HCT116 (cell line): ENCODE measurements around the gene SUGP2. TPM values are rescaled to one million over a fixed set of nuclear protein-coding genes. Genes with fewer than 3 reads are reported as not detected.

Experiments
- ATAC-seq: fragments of 200-7000 bp; cut with Tn5 transposase; 2 replicates; pipeline ENCODE4 v1.9.1; 2020; ENCODE audit warnings: mild to moderate bottlenecking, moderate library complexity
- BruUV-seq: library from RNA; stranded (reverse); fragments of 400-500 nt; replicated peaks from 2 replicates; lab custom pipeline; 2021; lab: Mats Ljungman, UMichigan
- CTCF ChIA-PET: fragments of 300-600 bp; sonication (Branson Sonifier 250); formaldehyde crosslinking; loops from one replicate; lab custom pipeline; 2021; ENCODE audit warnings: antibody characterized with exemption; lab: Charles Lee
- POLR2A ChIA-PET: fragments of 300-600, 350-600 bp; sonication (Branson Sonifier 250); formaldehyde crosslinking; loops from one replicate; lab custom pipeline; 2021; ENCODE audit warnings: antibody characterized with exemption; lab: Charles Lee
- RAD21 ChIA-PET, 2 experiments: fragments of 300-600 bp; sonication (Branson Sonifier 250); formaldehyde crosslinking; loops; one replicate each; lab custom pipeline; 2023; ENCODE audit warnings: low total read pairs in 2 of 2; ENCODE audit not compliant: uncharacterized antibody in 2 of 2, unreplicated experiment in 2 of 2, low non-redundant PET in 1 of 2; lab: Charles Lee
- DNase-seq: peaks from one replicate; pipeline ENCODE4 v3.0.0-alpha.2; 2010; ENCODE audit warnings: low read depth, low spot score
- H2AFZ ChIP-seq: fragments of 200-600 bp; shearing (Covaris generic), sonication (generic); 2 replicates; pipeline ENCODE4 v1.6.1; 2017; ENCODE audit warnings: low read depth, mixed run types, mixed read lengths, antibody characterized with exemption, low read length; ENCODE audit not compliant: poor library complexity, severe bottlenecking
- H3K27ac ChIP-seq: 2 replicates; pipeline ENCODE4 v1.5.1; 2012; ENCODE audit warnings: low read depth, low read length
- H3K27me3 ChIP-seq: fragments of 200-600 bp; sonication (generic); 2 replicates; pipeline ENCODE4 v1.6.1; 2016; ENCODE audit warnings: mixed run types, low read length, mixed read lengths; ENCODE audit not compliant: insufficient read depth
- H3K36me3 ChIP-seq, 2 experiments: fragments of 200-500 bp in 1 of 2; fragments of 200-600 bp in 1 of 2; sonication (Bioruptor generic) in 1 of 2; sonication (generic) in 1 of 2; 2 replicates each; pipeline versions ENCODE4 v1.5.1 to v1.6.1; 2014 to 2016; ENCODE audit warnings: low read length in 2 of 2, inconsistent platforms in 1 of 2, mixed read lengths in 1 of 2, mixed run types in 1 of 2; ENCODE audit not compliant: insufficient read depth in 2 of 2, control insufficient read depth in 1 of 2
- H3K4me1 ChIP-seq, 2 experiments: fragments of 200-600 bp in 1 of 2; sonication (generic) in 1 of 2; 2 replicates each; pipeline versions ENCODE4 v1.5.1 to v1.6.1; 2012 to 2017; ENCODE audit warnings: low read length in 2 of 2, inconsistent platforms in 1 of 2, mild to moderate bottlenecking in 1 of 2, mixed read lengths in 1 of 2, mixed run types in 1 of 2, moderate library complexity in 1 of 2; ENCODE audit not compliant: insufficient read depth in 2 of 2, control insufficient read depth in 1 of 2
- H3K4me2 ChIP-seq: fragments of 200-600 bp; sonication (generic); 2 replicates; pipeline ENCODE4 v1.6.1; 2017; ENCODE audit warnings: mixed run types, low read length, mixed read lengths
- H3K4me3 ChIP-seq, 2 experiments: fragments of 200-600 bp in 1 of 2; sonication (generic) in 1 of 2; replicated peaks in 1 of 2; 2 replicates each; pipeline ENCODE4 v1.5.1; 2011 to 2016; ENCODE audit warnings: low read length in 2 of 2, control low read depth in 1 of 2, low read depth in 1 of 2, mild to moderate bottlenecking in 1 of 2, mixed read lengths in 1 of 2, mixed run types in 1 of 2
- H3K79me2 ChIP-seq: fragments of 200-600 bp; sonication (generic); 2 replicates; pipeline ENCODE4 v1.6.1; 2017; ENCODE audit warnings: mild to moderate bottlenecking, mixed run types, low read length, moderate library complexity, mixed read lengths; ENCODE audit not compliant: insufficient read depth
- H3K9ac ChIP-seq: fragments of 200-600 bp; sonication (generic); 2 replicates; pipeline ENCODE4 v1.6.1; 2016; ENCODE audit warnings: low read length, mixed read lengths
- H3K9me2 ChIP-seq: fragments of 200-600 bp; sonication (generic), shearing (Covaris generic); 2 replicates; pipeline ENCODE4 v1.6.1; 2017; ENCODE audit warnings: mixed run types, mild to moderate bottlenecking, moderate library complexity; ENCODE audit not compliant: insufficient read depth
- H3K9me3 ChIP-seq, 2 experiments: fragments of 200-500 bp in 1 of 2; fragments of 200-600 bp in 1 of 2; sonication (Bioruptor generic) in 1 of 2; sonication (generic) in 1 of 2; 2 replicates each; pipeline ENCODE4 v1.6.1; 2014 to 2017; ENCODE audit warnings: low read length in 2 of 2, mixed read lengths in 2 of 2, inconsistent platforms in 1 of 2, low read depth in 1 of 2, mild to moderate bottlenecking in 1 of 2, mixed run types in 1 of 2, moderate library complexity in 1 of 2; ENCODE audit not compliant: control insufficient read depth in 1 of 2, insufficient read depth in 1 of 2
- H4K20me1 ChIP-seq: fragments of 200-600 bp; sonication (generic), shearing (Covaris generic); 2 replicates; pipeline ENCODE4 v1.6.1; 2017; ENCODE audit warnings: mixed run types, mild to moderate bottlenecking, moderate library complexity; ENCODE audit not compliant: insufficient read depth
- CBX3 ChIP-seq: IDR thresholded peaks from 2 replicates; pipeline ENCODE4 v1.6.1; 2012; ENCODE audit warnings: low read depth
- EZH2phosphoT487 ChIP-seq: fragments of 200-600 bp; IDR thresholded peaks from 2 replicates; pipeline ENCODE4 v1.6.1; 2018; ENCODE audit warnings: antibody characterized with exemption, borderline replicate concordance
- FOSL1 ChIP-seq: IDR thresholded peaks from 2 replicates; pipeline ENCODE4 v1.6.1; 2012; ENCODE audit warnings: low read depth
- POLR2A ChIP-seq: IDR thresholded peaks from 2 replicates; pipeline ENCODE4 v1.7.0; 2011; ENCODE audit warnings: borderline replicate concordance; ENCODE audit not compliant: insufficient read depth, insufficient read length; ENCODE audit errors: extremely low read depth
- RAD21 ChIP-seq: IDR thresholded peaks from 2 replicates; pipeline ENCODE4 v1.6.1; 2012; ENCODE audit warnings: low read depth, mild to moderate bottlenecking
- SIN3A ChIP-seq: IDR thresholded peaks from 2 replicates; pipeline ENCODE4 v1.6.1; 2012; ENCODE audit warnings: low read depth
- SRF ChIP-seq: IDR thresholded peaks from 2 replicates; pipeline ENCODE4 v1.6.1; 2012; ENCODE audit warnings: low read depth
- TCF7L2 ChIP-seq: IDR thresholded peaks from 2 replicates; pipeline ENCODE4 v1.7.0; 2011; ENCODE audit warnings: borderline replicate concordance, inconsistent platforms; ENCODE audit not compliant: insufficient read depth, insufficient read length; ENCODE audit errors: extremely low read depth
- YY1 ChIP-seq: IDR thresholded peaks from 2 replicates; pipeline ENCODE4 v1.6.1; 2011; ENCODE audit warnings: low read length, low read depth, moderate library complexity, mild to moderate bottlenecking; ENCODE audit not compliant: insufficient replicate concordance; ENCODE audit errors: extremely low read depth
- ZFX ChIP-seq: fragments of 450-650 bp; IDR thresholded peaks from 2 replicates; pipeline ENCODE4 v1.6.1; 2017
- ZNF274 ChIP-seq: fragments of 200-500 bp; sonication (Bioruptor generic); IDR thresholded peaks from 2 replicates; pipeline ENCODE4 v1.6.1; 2014; ENCODE audit warnings: mild to moderate bottlenecking, low read depth, low read length, inconsistent platforms
- intact Hi-C: fragments of 100-400 bp; cut with micrococcal nuclease; formaldehyde crosslinking; loops from 2 replicates; pipeline ENCODE4 v1.10.0; 2022
- total RNA-seq: library from RNA; stranded (reverse); gene quantifications from one replicate; pipeline ENCODE4 v1.2.1, GENCODE V29; 2021; ENCODE audit not compliant: unreplicated experiment
- TF ChIP-seq, protein P1 (sequence below): IDR thresholded peaks from 2 replicates; pipeline ENCODE4 v1.6.1; 2012; ENCODE audit warnings: low read depth
- TF ChIP-seq, protein P2 (sequence below): IDR thresholded peaks from 2 replicates; pipeline ENCODE4 v1.6.1; 2012
- TF ChIP-seq, protein P3 (sequence below): IDR thresholded peaks from 2 replicates; pipeline ENCODE4 v1.6.1; 2011; ENCODE audit warnings: mild to moderate bottlenecking, low read length, moderate library complexity; ENCODE audit not compliant: insufficient replicate concordance; ENCODE audit errors: extremely low read depth
- TF ChIP-seq, protein P4 (sequence below): IDR thresholded peaks from 2 replicates; pipeline ENCODE4 v1.6.1; 2012

SUGP2 gene
- total RNA-seq, 1 experiment from 2014 or later: 82.4 TPM

DNA sequence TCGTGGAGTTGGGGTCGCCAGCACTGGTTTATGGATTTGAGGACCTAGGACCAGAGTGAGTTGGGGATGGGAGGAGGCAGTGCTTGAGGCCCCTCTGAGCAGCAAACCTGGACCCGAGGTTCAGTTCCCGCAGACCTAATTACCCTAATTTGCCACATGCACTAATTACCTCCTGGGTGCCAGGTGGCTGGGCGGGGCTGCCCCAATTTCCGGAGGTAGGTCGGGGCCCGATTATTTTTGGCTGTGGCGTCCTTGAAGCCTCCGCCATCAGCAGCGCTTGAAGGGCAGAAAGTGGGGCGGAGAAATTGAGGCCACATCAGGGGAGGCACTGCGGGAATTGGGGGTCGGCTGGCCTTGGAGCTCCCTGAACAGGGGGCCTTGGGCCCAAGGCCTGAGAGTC is 86.4 kb downstream of the SUGP2 start:
- Histone ChIP-seq H4K20me1 (no peaks in the 10 kb centered on the region), H3K9ac (no peak overlapping the region), H3K4me2 (no peak overlapping the region), H3K4me3 (no peak overlapping the region), H3K4me1 (peaks cover 0 to 5% of the 10 kb centered on the region in 2 experiments; a peak in 2 of 4 replicates), H3K9me2 (no peaks in the 10 kb centered on the region), H3K9me3 (no peaks in the 10 kb centered on the region), H3K27me3 (no peaks in the 10 kb centered on the region), H3K36me3 (no peaks in the 10 kb centered on the region), H3K27ac (no peak overlapping the region), H3K79me2 (no peaks in the 10 kb centered on the region), H2AFZ (no peak overlapping the region)
- TF ChIP-seq, protein P1, sequence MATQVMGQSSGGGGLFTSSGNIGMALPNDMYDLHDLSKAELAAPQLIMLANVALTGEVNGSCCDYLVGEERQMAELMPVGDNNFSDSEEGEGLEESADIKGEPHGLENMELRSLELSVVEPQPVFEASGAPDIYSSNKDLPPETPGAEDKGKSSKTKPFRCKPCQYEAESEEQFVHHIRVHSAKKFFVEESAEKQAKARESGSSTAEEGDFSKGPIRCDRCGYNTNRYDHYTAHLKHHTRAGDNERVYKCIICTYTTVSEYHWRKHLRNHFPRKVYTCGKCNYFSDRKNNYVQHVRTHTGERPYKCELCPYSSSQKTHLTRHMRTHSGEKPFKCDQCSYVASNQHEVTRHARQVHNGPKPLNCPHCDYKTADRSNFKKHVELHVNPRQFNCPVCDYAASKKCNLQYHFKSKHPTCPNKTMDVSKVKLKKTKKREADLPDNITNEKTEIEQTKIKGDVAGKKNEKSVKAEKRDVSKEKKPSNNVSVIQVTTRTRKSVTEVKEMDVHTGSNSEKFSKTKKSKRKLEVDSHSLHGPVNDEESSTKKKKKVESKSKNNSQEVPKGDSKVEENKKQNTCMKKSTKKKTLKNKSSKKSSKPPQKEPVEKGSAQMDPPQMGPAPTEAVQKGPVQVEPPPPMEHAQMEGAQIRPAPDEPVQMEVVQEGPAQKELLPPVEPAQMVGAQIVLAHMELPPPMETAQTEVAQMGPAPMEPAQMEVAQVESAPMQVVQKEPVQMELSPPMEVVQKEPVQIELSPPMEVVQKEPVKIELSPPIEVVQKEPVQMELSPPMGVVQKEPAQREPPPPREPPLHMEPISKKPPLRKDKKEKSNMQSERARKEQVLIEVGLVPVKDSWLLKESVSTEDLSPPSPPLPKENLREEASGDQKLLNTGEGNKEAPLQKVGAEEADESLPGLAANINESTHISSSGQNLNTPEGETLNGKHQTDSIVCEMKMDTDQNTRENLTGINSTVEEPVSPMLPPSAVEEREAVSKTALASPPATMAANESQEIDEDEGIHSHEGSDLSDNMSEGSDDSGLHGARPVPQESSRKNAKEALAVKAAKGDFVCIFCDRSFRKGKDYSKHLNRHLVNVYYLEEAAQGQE: no peak
- TF ChIP-seq, protein P2, sequence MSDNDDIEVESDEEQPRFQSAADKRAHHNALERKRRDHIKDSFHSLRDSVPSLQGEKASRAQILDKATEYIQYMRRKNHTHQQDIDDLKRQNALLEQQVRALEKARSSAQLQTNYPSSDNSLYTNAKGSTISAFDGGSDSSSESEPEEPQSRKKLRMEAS: no peak
- TF ChIP-seq FOSL1 (no peak), SIN3A (no peak), YY1 (no peak), CBX3 (no peak), SRF (no peak), RAD21 (no peak), TCF7L2 (no peak), ZNF274 (no peak), ZFX (no peak), EZH2phosphoT487 (no peak), POLR2A (no peak)
- TF ChIP-seq, protein P3, sequence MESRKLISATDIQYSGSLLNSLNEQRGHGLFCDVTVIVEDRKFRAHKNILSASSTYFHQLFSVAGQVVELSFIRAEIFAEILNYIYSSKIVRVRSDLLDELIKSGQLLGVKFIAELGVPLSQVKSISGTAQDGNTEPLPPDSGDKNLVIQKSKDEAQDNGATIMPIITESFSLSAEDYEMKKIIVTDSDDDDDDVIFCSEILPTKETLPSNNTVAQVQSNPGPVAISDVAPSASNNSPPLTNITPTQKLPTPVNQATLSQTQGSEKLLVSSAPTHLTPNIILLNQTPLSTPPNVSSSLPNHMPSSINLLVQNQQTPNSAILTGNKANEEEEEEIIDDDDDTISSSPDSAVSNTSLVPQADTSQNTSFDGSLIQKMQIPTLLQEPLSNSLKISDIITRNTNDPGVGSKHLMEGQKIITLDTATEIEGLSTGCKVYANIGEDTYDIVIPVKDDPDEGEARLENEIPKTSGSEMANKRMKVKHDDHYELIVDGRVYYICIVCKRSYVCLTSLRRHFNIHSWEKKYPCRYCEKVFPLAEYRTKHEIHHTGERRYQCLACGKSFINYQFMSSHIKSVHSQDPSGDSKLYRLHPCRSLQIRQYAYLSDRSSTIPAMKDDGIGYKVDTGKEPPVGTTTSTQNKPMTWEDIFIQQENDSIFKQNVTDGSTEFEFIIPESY: no peak
- TF ChIP-seq, protein P4, sequence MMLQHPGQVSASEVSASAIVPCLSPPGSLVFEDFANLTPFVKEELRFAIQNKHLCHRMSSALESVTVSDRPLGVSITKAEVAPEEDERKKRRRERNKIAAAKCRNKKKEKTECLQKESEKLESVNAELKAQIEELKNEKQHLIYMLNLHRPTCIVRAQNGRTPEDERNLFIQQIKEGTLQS: no peak
- ChIA-PET CTCF (no interaction called here), POLR2A (interaction anchor here (0.8 kb wide), 1 partner anchor 28 kb away, joined by 3 read pairs; the partner anchor contains the start of genes COPE and DDX49), RAD21 (no interaction called here)
- DNase-seq (no peak), ATAC-seq (no peak)
- no TSS peak for BruUV-seq
- intact Hi-C loops: no loop called here
